Fibroblast of lung (primary cell): ENCODE results near the gene RB1.

Source experiments
- EZH2 ChIP-seq: IDR thresholded peaks from 2 replicates; pipeline ENCODE4 v1.5.1; 2012; ENCODE audit warnings: low read length, control low read depth, mild to moderate bottlenecking; ENCODE audit errors: missing control alignments
- TF ChIP-seq, protein P1 (sequence below), 2 donors: IDR thresholded peaks in 1 of 2; conservative IDR thresholded peaks in 1 of 2; 1 replicate in 1 of 2; 2 replicates in 1 of 2; pipeline ENCODE4 v1.5.1; 2011 to 2012; ENCODE audit warnings: low read length in 2 of 2, control low read depth in 1 of 2, inconsistent platforms in 1 of 2, low read depth in 1 of 2, mild to moderate bottlenecking in 1 of 2

DNA sequence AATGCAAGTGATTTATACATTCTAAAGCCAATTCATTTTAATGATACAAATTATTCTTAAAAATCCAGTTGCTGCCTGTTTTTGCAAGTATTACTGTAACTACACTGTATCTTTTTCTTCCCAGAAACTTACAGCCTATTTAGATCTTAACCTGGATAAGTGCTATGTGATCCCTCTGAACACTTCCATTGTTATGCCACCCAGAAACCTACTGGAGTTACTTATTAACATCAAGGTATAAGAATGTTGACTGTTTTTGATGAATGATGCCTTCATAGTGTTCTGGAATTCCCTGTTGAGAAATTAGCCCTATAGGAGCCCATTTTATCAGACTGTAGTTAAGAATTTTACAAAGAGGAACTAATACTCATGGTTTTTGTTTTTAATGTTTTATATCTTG is 45.5 kb upstream of the RB1 start:
- TF ChIP-seq, protein P1, sequence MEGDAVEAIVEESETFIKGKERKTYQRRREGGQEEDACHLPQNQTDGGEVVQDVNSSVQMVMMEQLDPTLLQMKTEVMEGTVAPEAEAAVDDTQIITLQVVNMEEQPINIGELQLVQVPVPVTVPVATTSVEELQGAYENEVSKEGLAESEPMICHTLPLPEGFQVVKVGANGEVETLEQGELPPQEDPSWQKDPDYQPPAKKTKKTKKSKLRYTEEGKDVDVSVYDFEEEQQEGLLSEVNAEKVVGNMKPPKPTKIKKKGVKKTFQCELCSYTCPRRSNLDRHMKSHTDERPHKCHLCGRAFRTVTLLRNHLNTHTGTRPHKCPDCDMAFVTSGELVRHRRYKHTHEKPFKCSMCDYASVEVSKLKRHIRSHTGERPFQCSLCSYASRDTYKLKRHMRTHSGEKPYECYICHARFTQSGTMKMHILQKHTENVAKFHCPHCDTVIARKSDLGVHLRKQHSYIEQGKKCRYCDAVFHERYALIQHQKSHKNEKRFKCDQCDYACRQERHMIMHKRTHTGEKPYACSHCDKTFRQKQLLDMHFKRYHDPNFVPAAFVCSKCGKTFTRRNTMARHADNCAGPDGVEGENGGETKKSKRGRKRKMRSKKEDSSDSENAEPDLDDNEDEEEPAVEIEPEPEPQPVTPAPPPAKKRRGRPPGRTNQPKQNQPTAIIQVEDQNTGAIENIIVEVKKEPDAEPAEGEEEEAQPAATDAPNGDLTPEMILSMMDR (conservative IDR thresholded peaks at IDR 0.05 in 1 of 2, IDR thresholded peaks at IDR 0.05 in 1 of 2; ENCODE audit: low read depth in 1 of 2, low read length in 2 of 2), result no peak
- no peak for TF ChIP-seq EZH2
